SK-N-SH treated with all-trans-retinoic acid at 6 μM for 48 hours (cell line): Measurements from ENCODE around the gene GLRX.

Experiments
- CREB5 ChIP-seq: fragments of 250-450 bp; sonication (Bioruptor Pico); IDR thresholded peaks from 2 replicates; pipeline ENCODE4 v1.5.1; 2020; ENCODE audit warnings: low read depth, mild to moderate bottlenecking, moderate library complexity
- ISL1 ChIP-seq: fragments of 250-450 bp; sonication (Bioruptor Pico); IDR thresholded peaks from 2 replicates; pipeline ENCODE4 v2.1.2; 2022; ENCODE audit warnings: mild to moderate bottlenecking, moderate library complexity
- ZNF565 ChIP-seq: fragments of 450-650 bp; formaldehyde crosslinking; conservative IDR thresholded peaks from 2 replicates; pipeline ENCODE4 v1.5.0; 2020; ENCODE audit warnings: low read depth, mild to moderate bottlenecking, moderate library complexity
- TF ChIP-seq, protein P1 (sequence below): fragments of 250-450 bp; sonication (Bioruptor Pico); IDR thresholded peaks from 2 replicates; pipeline ENCODE4 v1.8.0; 2020; ENCODE audit warnings: mild to moderate bottlenecking, moderate library complexity, borderline replicate concordance

DNA sequence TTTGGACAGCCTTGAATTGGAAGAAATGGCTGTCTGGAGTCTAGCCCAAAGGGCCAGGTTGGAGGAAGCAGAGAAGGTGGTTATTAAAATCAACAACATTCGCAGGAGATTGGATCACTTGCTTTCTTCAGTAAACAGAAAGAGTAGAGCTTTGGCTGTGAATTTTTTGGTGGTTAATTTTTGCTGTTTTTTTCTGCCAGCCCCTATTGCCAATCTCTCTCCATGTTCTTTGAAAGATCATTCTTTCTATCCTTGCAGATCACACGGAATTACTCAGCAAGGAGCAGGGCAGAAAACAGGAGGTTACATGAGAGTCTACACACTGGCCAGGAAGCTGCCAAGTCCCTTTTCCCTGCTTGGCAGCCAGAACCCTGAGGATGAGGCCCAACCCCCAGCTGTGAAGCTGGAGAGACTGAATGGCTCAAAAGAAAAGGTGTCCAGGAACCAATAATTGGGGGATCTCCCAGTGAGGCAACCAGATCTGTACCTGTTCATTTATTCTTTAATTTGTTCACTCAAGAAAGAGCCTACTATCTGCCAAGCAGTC lies 13.0 kb downstream of the GLRX start:
- TF ChIP-seq ISL1 (CRISPR knock-in tag) (no peak), CREB5 (CRISPR knock-in tag) (no peak), ZNF565 (CRISPR knock-in tag) (no peak)
- TF ChIP-seq, protein P1, sequence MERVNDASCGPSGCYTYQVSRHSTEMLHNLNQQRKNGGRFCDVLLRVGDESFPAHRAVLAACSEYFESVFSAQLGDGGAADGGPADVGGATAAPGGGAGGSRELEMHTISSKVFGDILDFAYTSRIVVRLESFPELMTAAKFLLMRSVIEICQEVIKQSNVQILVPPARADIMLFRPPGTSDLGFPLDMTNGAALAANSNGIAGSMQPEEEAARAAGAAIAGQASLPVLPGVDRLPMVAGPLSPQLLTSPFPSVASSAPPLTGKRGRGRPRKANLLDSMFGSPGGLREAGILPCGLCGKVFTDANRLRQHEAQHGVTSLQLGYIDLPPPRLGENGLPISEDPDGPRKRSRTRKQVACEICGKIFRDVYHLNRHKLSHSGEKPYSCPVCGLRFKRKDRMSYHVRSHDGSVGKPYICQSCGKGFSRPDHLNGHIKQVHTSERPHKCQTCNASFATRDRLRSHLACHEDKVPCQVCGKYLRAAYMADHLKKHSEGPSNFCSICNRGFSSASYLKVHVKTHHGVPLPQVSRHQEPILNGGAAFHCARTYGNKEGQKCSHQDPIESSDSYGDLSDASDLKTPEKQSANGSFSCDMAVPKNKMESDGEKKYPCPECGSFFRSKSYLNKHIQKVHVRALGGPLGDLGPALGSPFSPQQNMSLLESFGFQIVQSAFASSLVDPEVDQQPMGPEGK = no peak
